H1 (cell line): Measurements from ENCODE around the gene MAST1. TPM values are rescaled to one million over a fixed set of nuclear protein-coding genes. Genes with fewer than 3 reads are reported as not detected.

Experiments used
- CTCF ChIA-PET: fragments of 300-600 bp; sonication (Branson Sonifier 250); formaldehyde crosslinking; loops from one replicate; lab custom pipeline; 2021; ENCODE audit not compliant: partially characterized antibody; lab: Charles Lee
- POLR2A ChIA-PET: fragments of 300-600 bp; sonication (Branson Sonifier 250); formaldehyde crosslinking; loops from one replicate; lab custom pipeline; 2021; ENCODE audit warnings: inconsistent platforms; ENCODE audit not compliant: partially characterized antibody; lab: Charles Lee
- DNase-seq, 2 experiments: peaks; one replicate each; pipeline versions ENCODE4 v3.0.0 to v3.0.0-alpha.2; 2010 to 2022; ENCODE audit warnings: low spot score in 2 of 2, low read depth in 1 of 2, mixed read lengths in 1 of 2
- FAIRE-seq: peaks from 2 replicates; lab custom pipeline; 2011; peaks lifted over from hg19 to GRCh38; lab: Jason Lieb, UNC
- H2AFZ ChIP-seq: 2 replicates; pipeline ENCODE4 v1.8.1; 2012; ENCODE audit warnings: low read length, inconsistent platforms
- H2AK5ac ChIP-seq: 2 replicates; pipeline ENCODE4 v1.6.1; 2013; ENCODE audit warnings: low read depth, low read length
- H2BK120ac ChIP-seq: replicated peaks from 2 replicates; pipeline ENCODE3; 2013; ENCODE audit warnings: low read depth, low read length, inconsistent platforms
- H2BK12ac ChIP-seq: 2 replicates; pipeline ENCODE4 v1.6.1; 2013; ENCODE audit warnings: low read depth, low read length
- H2BK15ac ChIP-seq: 2 replicates; pipeline ENCODE4 v1.6.1; 2013; ENCODE audit warnings: low read length
- H2BK20ac ChIP-seq: 2 replicates; pipeline ENCODE4 v1.6.1; 2013; ENCODE audit warnings: low read length
- H2BK5ac ChIP-seq: 2 replicates; pipeline ENCODE4 v1.6.1; 2013; ENCODE audit warnings: low read depth, low read length
- H3K14ac ChIP-seq: 2 replicates; pipeline ENCODE4 v1.6.1; 2013; ENCODE audit warnings: inconsistent platforms; ENCODE audit not compliant: insufficient read length
- H3K18ac ChIP-seq: 2 replicates; pipeline ENCODE4 v1.6.1; 2013; ENCODE audit warnings: low read length; ENCODE audit errors: extremely low read depth
- H3K23ac ChIP-seq: 2 replicates; pipeline ENCODE4 v1.6.1; 2013; ENCODE audit warnings: inconsistent platforms; ENCODE audit not compliant: insufficient read length
- H3K23me2 ChIP-seq: 2 replicates; pipeline ENCODE4 v1.6.1; 2013; ENCODE audit warnings: low read depth, low read length
- H3K27ac ChIP-seq: 2 replicates; pipeline ENCODE4 v1.6.1; 2011; ENCODE audit warnings: low read depth, low read length, inconsistent platforms
- H3K27me3 ChIP-seq, 4 experiments: replicated peaks in 1 of 4; 1 replicate in 1 of 4; 2 replicates in 3 of 4; pipeline versions ENCODE4 v1.6.1 to v1.8.1; 2011 to 2013; ENCODE audit warnings: low read length in 3 of 4, mild to moderate bottlenecking in 3 of 4, inconsistent platforms in 2 of 4, mixed read lengths in 2 of 4, moderate library complexity in 1 of 4; ENCODE audit not compliant: control insufficient read depth in 3 of 4, insufficient read depth in 3 of 4; ENCODE audit errors: extremely low read depth in 1 of 4
- H3K36me3 ChIP-seq, 4 experiments: 2 replicates each; pipeline versions ENCODE4 v1.6.1 to v1.8.1; 2011 to 2013; ENCODE audit warnings: mild to moderate bottlenecking in 4 of 4, low read length in 3 of 4, moderate library complexity in 2 of 4, control low read depth in 1 of 4, inconsistent platforms in 1 of 4; ENCODE audit not compliant: insufficient read depth in 4 of 4, control insufficient read depth in 2 of 4
- H3K4ac ChIP-seq: replicated peaks from 2 replicates; pipeline ENCODE3; 2013; ENCODE audit warnings: low read length, low read depth, mixed read lengths, inconsistent platforms; ENCODE audit not compliant: insufficient read length
- H3K4me1 ChIP-seq, 4 experiments: replicated peaks in 1 of 4; 1 replicate in 1 of 4; 2 replicates in 3 of 4; pipeline versions ENCODE4 v1.6.1 to v1.8.1; 2011 to 2013; ENCODE audit warnings: low read length in 3 of 4, inconsistent platforms in 2 of 4, mixed read lengths in 1 of 4; ENCODE audit not compliant: insufficient read depth in 4 of 4, control insufficient read depth in 3 of 4
- H3K4me2 ChIP-seq, 2 experiments: 2 replicates each; pipeline versions ENCODE4 v1.6.1 to v1.8.1; 2011 to 2013; ENCODE audit warnings: low read depth in 2 of 2, low read length in 2 of 2, control low read depth in 1 of 2, inconsistent platforms in 1 of 2, mild to moderate bottlenecking in 1 of 2; ENCODE audit not compliant: insufficient read depth in 1 of 2
- H3K4me3 ChIP-seq, 4 experiments: fragments of 200-600, 300-600 bp in 1 of 4; sonication (generic), shearing (Covaris generic), sonication (Bioruptor Twin) in 1 of 4; 2 replicates each; pipeline versions ENCODE4 v1.5.1 to v1.8.1; 2011 to 2016; ENCODE audit warnings: low read length in 4 of 4, low read depth in 3 of 4, control low read depth in 2 of 4, inconsistent platforms in 2 of 4, mild to moderate bottlenecking in 2 of 4, mixed read lengths in 1 of 4, moderate library complexity in 1 of 4; ENCODE audit not compliant: insufficient read depth in 2 of 4; ENCODE audit errors: extremely low read depth in 1 of 4
- H3K56ac ChIP-seq: replicated peaks from 2 replicates; pipeline ENCODE3; 2013; ENCODE audit warnings: low read depth, mild to moderate bottlenecking, mixed read lengths, low read length, inconsistent platforms; ENCODE audit not compliant: insufficient read length
- H3K79me1 ChIP-seq: 2 replicates; pipeline ENCODE4 v1.6.1; 2013; ENCODE audit warnings: low read depth, low read length, control low read depth
- H3K79me2 ChIP-seq, 2 experiments: 2 replicates each; pipeline versions ENCODE4 v1.6.1 to v1.8.1; 2012 to 2013; ENCODE audit warnings: low read length in 2 of 2, mild to moderate bottlenecking in 2 of 2, inconsistent platforms in 1 of 2; ENCODE audit not compliant: insufficient read depth in 2 of 2, control insufficient read depth in 1 of 2
- H3K9ac ChIP-seq, 4 experiments: replicated peaks in 1 of 4; 1 replicate in 1 of 4; 2 replicates in 3 of 4; pipeline versions ENCODE4 v1.6.1 to v1.8.1; 2011 to 2013; ENCODE audit warnings: low read depth in 3 of 4, low read length in 3 of 4, control low read depth in 2 of 4, mild to moderate bottlenecking in 2 of 4, moderate library complexity in 2 of 4, inconsistent platforms in 1 of 4; ENCODE audit errors: extremely low read depth in 1 of 4
- H3K9me3 ChIP-seq, 2 experiments: 2 replicates each; pipeline versions ENCODE4 v1.6.1 to v1.8.1; 2012 to 2013; ENCODE audit warnings: mild to moderate bottlenecking in 2 of 2, moderate library complexity in 2 of 2, control low read depth in 1 of 2, inconsistent platforms in 1 of 2, low read depth in 1 of 2, low read length in 1 of 2, mixed read lengths in 1 of 2; ENCODE audit not compliant: insufficient read depth in 2 of 2
- H4K20me1 ChIP-seq, 2 experiments: replicated peaks in 1 of 2; 2 replicates each; pipeline versions ENCODE3 to v1.8.1; 2011 to 2013; ENCODE audit warnings: inconsistent platforms in 2 of 2, low read length in 2 of 2, mild to moderate bottlenecking in 1 of 2; ENCODE audit not compliant: insufficient read depth in 2 of 2, control insufficient read depth in 1 of 2
- H4K5ac ChIP-seq: 2 replicates; pipeline ENCODE4 v1.6.1; 2013; ENCODE audit warnings: low read length, low read depth, mixed read lengths, inconsistent platforms; ENCODE audit not compliant: insufficient read length
- H4K8ac ChIP-seq: 2 replicates; pipeline ENCODE4 v1.8.0; 2013; ENCODE audit warnings: mild to moderate bottlenecking, moderate library complexity, low read length, inconsistent platforms; ENCODE audit not compliant: insufficient read depth; ENCODE audit errors: extremely low read depth
- H4K91ac ChIP-seq: replicated peaks from 2 replicates; pipeline ENCODE3; 2013; ENCODE audit warnings: low read length, mixed read lengths, inconsistent platforms; ENCODE audit not compliant: insufficient read length
- EGR1 ChIP-seq: IDR thresholded peaks from 2 replicates; pipeline ENCODE4 v1.6.1; 2011; ENCODE audit warnings: low read depth, low read length, borderline replicate concordance
- HDAC2 ChIP-seq, 2 experiments: fragments of 300-600 bp in 1 of 2; sonication (generic) in 1 of 2; IDR thresholded peaks; 2 replicates each; pipeline ENCODE4 v1.6.1; 2011 to 2012; ENCODE audit warnings: low read depth in 2 of 2, low read length in 2 of 2, mild to moderate bottlenecking in 2 of 2, moderate library complexity in 2 of 2, borderline replicate concordance in 1 of 2, inconsistent platforms in 1 of 2
- JUND ChIP-seq: IDR thresholded peaks from 2 replicates; pipeline ENCODE4 v1.6.1; 2011; ENCODE audit warnings: mild to moderate bottlenecking, improper control_type of control experiment, low read length
- KDM1A ChIP-seq: fragments of 200-600, 300-600 bp; sonication (generic); IDR thresholded peaks from 2 replicates; pipeline ENCODE4 v1.7.1; 2016; ENCODE audit warnings: mild to moderate bottlenecking, low read length, borderline replicate concordance
- MAFK ChIP-seq: IDR thresholded peaks from 2 replicates; pipeline ENCODE4 v1.6.1; 2012; ENCODE audit warnings: low read depth, mild to moderate bottlenecking, improper control_type of control experiment, low read length
- RNF2 ChIP-seq: fragments of 200-900, 300-1000 bp; sonication (generic); IDR thresholded peaks from 2 replicates; pipeline ENCODE4 v1.7.1; 2016; ENCODE audit warnings: borderline replicate concordance, low read depth, mild to moderate bottlenecking, antibody characterized with exemption, low read length; ENCODE audit not compliant: poor library complexity, severe bottlenecking; ENCODE audit errors: missing control alignments
- SP1 ChIP-seq: IDR thresholded peaks from 2 replicates; pipeline ENCODE4 v1.6.1; 2011; ENCODE audit warnings: low read depth, low read length
- SP4 ChIP-seq: IDR thresholded peaks from 2 replicates; pipeline ENCODE4 v1.6.1; 2012; ENCODE audit warnings: low read length, inconsistent platforms
- TAF1 ChIP-seq: IDR thresholded peaks from 2 replicates; pipeline ENCODE4 v1.6.1; 2011; ENCODE audit warnings: mild to moderate bottlenecking, low read depth, low read length
- WGBS, 2 experiments: shearing (Covaris generic) in 1 of 2; methylation state at CpG; one replicate each; pipeline versions ENCODE4 v1.1.6 to v1.1.7; 2013 to 2015; ENCODE audit warnings: low lambda C conversion rate in 2 of 2, mixed read lengths in 2 of 2, inconsistent platforms in 1 of 2, low coverage in 1 of 2, missing lambda C conversion rate in 1 of 2; ENCODE audit not compliant: insufficient replicate concordance in 2 of 2, insufficient coverage in 1 of 2, insufficient read length in 1 of 2; ENCODE audit errors: extremely low coverage in 1 of 2, missing lambda C conversion rate in 1 of 2; 5-methylcytosine and 5-hydroxymethylcytosine counted together
- polyA plus RNA-seq, 7 experiments: library from polyadenylated mRNA; depleted of rRNA in 3 of 7; stranded (reverse) in 5 of 7; unstranded in 2 of 7; fragments of >200 nt in 5 of 7; fragments of 200-250 nt in 2 of 7; gene quantifications; 1 replicate in 5 of 7; 2 replicates in 1 of 7; 4 replicates in 1 of 7; pipeline versions ENCODE4 v1.2.1 to v1.2.3, GENCODE V29; 2011 to 2013; ENCODE audit warnings: missing spikeins in 2 of 7, mixed read lengths in 2 of 7
- total RNA-seq: library from RNA; stranded (reverse); fragmentation: NEBNext Ultra II Directional; extraction: Animal tissue kit (Norgen Biotek cat#: 25700); gene quantifications from 2 replicates; pipeline ENCODE4 v1.2.1, GENCODE V29; 2021

MAST1 gene
- total and polyA plus RNA-seq, 2 of the 8 experiments (the other 6 are each of a cell fraction or from before 2014, with no cell fraction given), result 15.6 to 28.3 TPM

DNA sequence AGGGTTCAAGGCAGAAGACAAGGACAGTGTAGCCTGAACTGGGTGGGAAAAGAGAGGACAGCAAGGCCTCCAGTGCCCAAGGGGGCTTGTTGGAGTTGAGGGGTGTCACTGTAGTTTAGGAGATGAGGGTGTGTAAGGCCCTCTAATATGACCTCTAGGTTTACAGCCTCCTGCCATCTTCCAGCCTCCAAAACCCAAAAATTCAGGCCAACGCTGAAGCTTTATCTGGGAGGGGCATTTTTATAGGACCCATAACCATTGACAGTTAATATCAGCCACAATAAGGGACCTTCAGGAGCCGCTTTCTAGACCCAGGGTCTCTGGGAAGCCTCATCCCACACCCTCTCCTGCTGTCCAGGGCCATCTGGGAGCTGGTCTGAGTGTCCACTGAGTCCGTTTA is 45.9 kb downstream of the MAST1 start:
- Histone ChIP-seq H2AFZ (no peak overlapping the region), H3K23ac (no peak overlapping the region), H4K20me1 (no peaks in the 10 kb centered on the region), H4K5ac (peak overlapping the region; percentile 59), H2BK120ac (peak overlapping the region; percentile 81), H2BK12ac (peak overlapping the region; percentile 99), H3K56ac (no peak overlapping the region), H3K18ac (peak overlapping the region; percentile 60; the same call in 1 of the 2 replicates), H3K4me1 (peaks cover 0 to 7% (median 6%) of the 10 kb centered on the region in 4 experiments; a peak in 5 of 7 replicates), H3K79me2 (no peaks in the 10 kb centered on the region), H2BK20ac (peak overlapping the region; percentile 66; the same call in 1 of the 2 replicates), H3K9ac (no peak overlapping the region), H3K4me2 (peak overlapping the region; percentile 75 to 97; a peak in 3 of 4 replicates), H3K9me3 (no peaks in the 10 kb centered on the region; a peak in 2 of 4 replicates), H3K23me2 (peaks cover 11% of the 10 kb centered on the region; the same call in 1 of the 2 replicates), H3K27me3 (peaks cover 0 to 9% (median 4%) of the 10 kb centered on the region in 4 experiments; a peak in 4 of 7 replicates), H4K8ac (peak overlapping the region; percentile 90; the same call in 1 of the 2 replicates), H2BK15ac (peak overlapping the region; percentile 96), H2BK5ac (no peak overlapping the region), H4K91ac (peak overlapping the region; percentile 94), H2AK5ac (peak overlapping the region; percentile 6; the same call in 1 of the 2 replicates), H3K27ac (no peak overlapping the region), H3K36me3 (no peaks in the 10 kb centered on the region), H3K4me3 (peak overlapping the region in 1 of 4 experiments; percentile 75; a peak in 2 of 8 replicates), H3K14ac (no peak overlapping the region), H3K4ac (peak overlapping the region; percentile 99), H3K79me1 (no peaks in the 10 kb centered on the region)
- WGBS, 2 experiments, result 80% methylated on average over 3 of the region's 3 CpGs; no CpG with 5 or more reads in 1 of the 2 experiments
- DNase-seq (no peak), FAIRE-seq (no peak)
- ChIA-PET CTCF (interaction anchor here (0.9 to 2.3 kb wide), 10 partner anchors 10 to 187 kb away, joined by 3 to 19 read pairs (median 5); partner anchors contain the start of gene RNASEH2A), POLR2A (interaction anchor here (1.1 to 12.3 kb wide), 15 partner anchors 8 to 70 kb away, joined by 3 to 110 read pairs (median 9); partner anchors contain the start of genes CALR, GADD45GIP1, GCDH and SYCE2)
- TF ChIP-seq SP4 (no peak), RNF2 (no peak), EGR1 (no peak), MAFK (no peak), HDAC2 (IDR thresholded peaks at IDR 0.05; ENCODE audit: borderline replicate concordance in 1 of 2, low read depth in 2 of 2, low read length in 2 of 2) (no peak), JUND (no peak), KDM1A (no peak), TAF1 (no peak), SP1 (no peak)
